ENCODE results near the gene POLR3F. TPM values are rescaled to one million over a fixed set of nuclear protein-coding genes. Genes with fewer than 3 reads are reported as not detected.
A peak's percentile ranks its signal among the peaks of the same experiment; 100 is the strongest.

Gene POLR3F
- total and polyA plus RNA-seq, 7 donors, result 3.2 to 17.7 (median 6.9) TPM

GRCh38 chr20:18456600-18456999 is 10.6 kb upstream of the POLR3F start:
- Histone ChIP-seq H3K9me3 (peaks cover 6% of the 10 kb centered on the region), H3K4me3 (no peak overlapping the region), H3K36me3 (ENCODE audit: insufficient read depth in 1 of 2, low read depth in 1 of 2) (no peaks in the 10 kb centered on the region), H3K27ac (no peak overlapping the region), H3K4me1 (no peaks in the 10 kb centered on the region), H3K27me3 (ENCODE audit: insufficient read depth in 3 of 3, low read length in 2 of 3) (no peaks in the 10 kb centered on the region)
- intact Hi-C loops (cut with DNase I), result loop anchor here in 1 of 2 donors (5.0 kb wide), 1 partner anchor 39 kb away; no protein-coding TSS in a partner anchor
- no peak for DNase-seq
- WGBS, 3 donors, result 88 to 93% (median 89%) methylated on average over 3 of the region's 3 CpGs
- no peak for TF ChIP-seq CTCF (IDR thresholded peaks at IDR 0.05)
- no peak for ATAC-seq

DNA sequence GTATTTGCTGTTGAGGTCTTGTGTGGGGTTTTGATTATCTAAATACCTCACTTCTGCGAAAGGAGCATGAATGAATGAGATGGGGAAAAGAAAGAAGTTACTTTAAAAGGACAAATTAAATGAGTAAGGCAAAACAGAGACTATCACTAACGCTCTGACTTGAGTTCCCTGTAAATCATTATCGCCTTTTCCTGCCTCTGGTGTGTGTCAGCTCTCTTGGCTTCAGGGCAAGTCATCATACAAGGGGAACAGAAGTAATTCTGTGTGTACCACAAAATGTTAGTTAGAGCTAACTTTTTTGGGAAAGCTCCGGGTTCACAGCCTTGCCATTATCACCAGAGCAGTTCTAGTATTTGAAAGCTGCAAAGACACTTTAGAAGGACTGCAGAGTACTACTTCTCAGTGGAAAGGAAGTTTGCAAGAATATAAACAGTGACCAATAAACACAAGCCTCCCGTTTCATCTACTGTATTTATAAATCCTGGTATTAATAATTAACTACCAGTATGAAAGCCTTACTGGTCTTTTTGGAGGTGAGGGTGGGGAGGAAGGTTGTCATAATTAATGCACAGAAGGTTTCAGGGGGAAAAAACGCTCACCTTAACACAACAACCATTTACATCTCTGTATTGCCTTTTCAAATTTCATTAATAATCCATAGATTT is 1.5 kb upstream of the POLR3F start:
- Histone ChIP-seq H3K4me3 (no peak overlapping the region), H3K36me3 (ENCODE audit: insufficient read depth in 1 of 2, low read depth in 1 of 2) (peaks cover 4 to 15% of the 10 kb centered on the region in 2 donors), H3K4me1 (peaks cover 13% of the 10 kb centered on the region), H3K27me3 (ENCODE audit: insufficient read depth in 3 of 3, low read length in 2 of 3) (no peaks in the 10 kb centered on the region), H3K27ac (no peak overlapping the region), H3K9me3 (no peaks in the 10 kb centered on the region)
- TF ChIP-seq CTCF (IDR thresholded peaks at IDR 0.05), result no peak
- WGBS, 3 donors, result 63 to 67% (median 66%) methylated on average over 6 of the region's 6 CpGs
- intact Hi-C loops (cut with DNase I), result loop anchor here (5.0 kb wide), 2 partner anchors 37 to 173 kb away; no protein-coding TSS in a partner anchor
- ATAC-seq, result no peak
- no peak for DNase-seq

DNA sequence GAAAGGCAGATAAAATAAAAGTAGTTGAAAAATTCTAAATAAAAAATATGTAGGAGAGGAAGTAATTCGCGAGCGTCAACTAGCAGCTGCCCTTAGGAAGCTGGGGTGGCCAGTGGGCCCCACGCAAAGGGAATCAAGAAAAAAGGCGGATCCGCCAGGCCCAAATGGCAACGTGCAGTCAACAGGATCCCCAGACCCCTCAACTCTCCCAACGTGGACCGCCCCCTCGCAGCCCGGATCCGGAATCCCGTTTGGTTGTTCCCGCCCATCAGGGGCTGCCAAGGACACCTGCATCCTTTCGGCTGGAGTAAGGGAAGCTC is 656 bp upstream of the POLR3F start:
- TF ChIP-seq CTCF (IDR thresholded peaks at IDR 0.05), result no peak
- no peak overlapping the region for H3K27ac ChIP-seq
- H3K4me3 ChIP-seq, result peak overlapping the region; percentile 98
- no peaks in the 10 kb centered on the region for H3K27me3 ChIP-seq (ENCODE audit: insufficient read depth in 3 of 3, low read length in 2 of 3)
- peak; percentile 36 to 67 (median 50) for ATAC-seq
- no peaks in the 10 kb centered on the region for H3K9me3 ChIP-seq
- DNase-seq, result no peak
- H3K36me3 ChIP-seq (ENCODE audit: insufficient read depth in 1 of 2, low read depth in 1 of 2), result peaks cover 4 to 23% of the 10 kb centered on the region in 2 donors
- 0 to 1% (median 0%) methylated on average over 15 of the region's 15 CpGs for WGBS, 3 donors
- intact Hi-C loops (cut with DNase I), result loop anchor here (5.0 kb wide), 2 partner anchors 36 to 174 kb away; no protein-coding TSS in a partner anchor
- H3K4me1 ChIP-seq, result peaks cover 13% of the 10 kb centered on the region

- WGBS, 3 donors, result 96 to 98% (median 98%) methylated on average over 1 of the region's 1 CpG
- Histone ChIP-seq H3K36me3 (ENCODE audit: insufficient read depth in 1 of 2, low read depth in 1 of 2) (peaks cover 15 to 95% of the 10 kb centered on the region in 2 donors), H3K27ac (no peak overlapping the region), H3K9me3 (no peaks in the 10 kb centered on the region), H3K4me3 (no peak overlapping the region), H3K4me1 (no peaks in the 10 kb centered on the region), H3K27me3 (ENCODE audit: insufficient read depth in 3 of 3, low read length in 2 of 3) (no peaks in the 10 kb centered on the region)
- intact Hi-C loops (cut with DNase I), result no loop called here
- ATAC-seq (no peak), DNase-seq (no peak)
- TF ChIP-seq CTCF (IDR thresholded peaks at IDR 0.05), result no peak
These were observed 10.0 kb downstream of the POLR3F start for GRCh38 chr20:18477218-18477617.

DNA sequence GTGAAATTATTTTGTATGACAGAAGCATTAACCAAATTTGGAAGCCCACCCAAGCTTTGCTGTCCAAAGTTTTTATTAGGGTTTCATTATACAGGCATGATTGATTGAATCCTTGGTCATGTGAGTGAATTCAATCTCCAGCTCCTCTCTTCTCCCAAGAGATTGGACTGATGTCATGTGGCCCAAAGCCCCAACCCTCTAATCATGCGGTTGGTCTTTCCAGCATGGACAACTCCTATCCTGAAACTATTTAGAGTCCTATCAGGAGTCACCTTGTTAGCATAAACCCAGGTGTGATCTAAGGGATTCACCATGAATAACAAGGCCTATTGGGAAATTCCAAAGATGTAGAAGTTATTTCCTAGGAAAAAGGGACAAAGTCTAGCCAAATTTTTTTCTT is 10.6 kb downstream of the POLR3F start:
- no peak overlapping the region for H3K27ac ChIP-seq
- intact Hi-C loops (cut with DNase I), result no loop called here
- H3K27me3 ChIP-seq (ENCODE audit: insufficient read depth in 3 of 3, low read length in 2 of 3), result no peaks in the 10 kb centered on the region
- H3K4me1 ChIP-seq, result no peaks in the 10 kb centered on the region
- peaks cover 21 to 95% of the 10 kb centered on the region in 2 donors for H3K36me3 ChIP-seq (ENCODE audit: insufficient read depth in 1 of 2, low read depth in 1 of 2)
- no peak for DNase-seq
- no peak overlapping the region for H3K4me3 ChIP-seq
- no peak for TF ChIP-seq CTCF (IDR thresholded peaks at IDR 0.05)
- no peak for ATAC-seq
- H3K9me3 ChIP-seq, result no peaks in the 10 kb centered on the region
- WGBS, 3 donors, result 70 to 82% (median 76%) methylated on average over 1 of the region's 1 CpG
